ENCODE measurements around the gene PDLIM3.

The PDLIM3 gene

DNA sequence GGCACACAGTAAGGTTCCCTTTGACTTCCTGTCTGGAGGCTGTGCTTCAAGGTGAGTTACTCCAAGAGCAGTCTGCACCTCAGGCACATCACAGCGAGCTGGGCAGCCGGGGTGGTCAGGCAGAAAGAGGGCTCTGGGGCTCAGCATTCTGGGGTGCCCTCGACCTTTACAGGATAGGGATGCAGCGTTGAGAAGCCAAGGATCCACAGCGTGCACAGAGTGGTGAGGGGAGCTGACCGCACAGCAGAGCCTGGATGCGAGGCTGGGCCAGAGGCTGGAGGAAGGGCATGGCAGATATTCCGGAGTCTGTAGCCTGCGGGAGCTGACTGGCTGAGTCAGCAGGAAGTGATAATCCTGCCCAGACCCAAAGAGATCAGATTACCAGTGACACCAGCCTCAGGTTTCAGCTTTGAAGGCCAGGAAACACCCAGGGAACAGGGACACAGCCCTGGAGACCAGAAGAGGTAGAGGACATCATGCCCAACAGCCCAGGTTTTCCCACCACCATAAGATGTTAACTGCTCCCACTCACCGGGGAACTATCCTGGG lies 38.4 kb upstream of the PDLIM3 start (continued):
- TF ChIP-seq, protein P1, sequence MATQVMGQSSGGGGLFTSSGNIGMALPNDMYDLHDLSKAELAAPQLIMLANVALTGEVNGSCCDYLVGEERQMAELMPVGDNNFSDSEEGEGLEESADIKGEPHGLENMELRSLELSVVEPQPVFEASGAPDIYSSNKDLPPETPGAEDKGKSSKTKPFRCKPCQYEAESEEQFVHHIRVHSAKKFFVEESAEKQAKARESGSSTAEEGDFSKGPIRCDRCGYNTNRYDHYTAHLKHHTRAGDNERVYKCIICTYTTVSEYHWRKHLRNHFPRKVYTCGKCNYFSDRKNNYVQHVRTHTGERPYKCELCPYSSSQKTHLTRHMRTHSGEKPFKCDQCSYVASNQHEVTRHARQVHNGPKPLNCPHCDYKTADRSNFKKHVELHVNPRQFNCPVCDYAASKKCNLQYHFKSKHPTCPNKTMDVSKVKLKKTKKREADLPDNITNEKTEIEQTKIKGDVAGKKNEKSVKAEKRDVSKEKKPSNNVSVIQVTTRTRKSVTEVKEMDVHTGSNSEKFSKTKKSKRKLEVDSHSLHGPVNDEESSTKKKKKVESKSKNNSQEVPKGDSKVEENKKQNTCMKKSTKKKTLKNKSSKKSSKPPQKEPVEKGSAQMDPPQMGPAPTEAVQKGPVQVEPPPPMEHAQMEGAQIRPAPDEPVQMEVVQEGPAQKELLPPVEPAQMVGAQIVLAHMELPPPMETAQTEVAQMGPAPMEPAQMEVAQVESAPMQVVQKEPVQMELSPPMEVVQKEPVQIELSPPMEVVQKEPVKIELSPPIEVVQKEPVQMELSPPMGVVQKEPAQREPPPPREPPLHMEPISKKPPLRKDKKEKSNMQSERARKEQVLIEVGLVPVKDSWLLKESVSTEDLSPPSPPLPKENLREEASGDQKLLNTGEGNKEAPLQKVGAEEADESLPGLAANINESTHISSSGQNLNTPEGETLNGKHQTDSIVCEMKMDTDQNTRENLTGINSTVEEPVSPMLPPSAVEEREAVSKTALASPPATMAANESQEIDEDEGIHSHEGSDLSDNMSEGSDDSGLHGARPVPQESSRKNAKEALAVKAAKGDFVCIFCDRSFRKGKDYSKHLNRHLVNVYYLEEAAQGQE (tag by site-specific recombination; IDR thresholded peaks at IDR 0.05) = 0 out of 2 replicates have a peak, but pooled peaks have one; percentile 13
- TF ChIP-seq, protein P2, sequence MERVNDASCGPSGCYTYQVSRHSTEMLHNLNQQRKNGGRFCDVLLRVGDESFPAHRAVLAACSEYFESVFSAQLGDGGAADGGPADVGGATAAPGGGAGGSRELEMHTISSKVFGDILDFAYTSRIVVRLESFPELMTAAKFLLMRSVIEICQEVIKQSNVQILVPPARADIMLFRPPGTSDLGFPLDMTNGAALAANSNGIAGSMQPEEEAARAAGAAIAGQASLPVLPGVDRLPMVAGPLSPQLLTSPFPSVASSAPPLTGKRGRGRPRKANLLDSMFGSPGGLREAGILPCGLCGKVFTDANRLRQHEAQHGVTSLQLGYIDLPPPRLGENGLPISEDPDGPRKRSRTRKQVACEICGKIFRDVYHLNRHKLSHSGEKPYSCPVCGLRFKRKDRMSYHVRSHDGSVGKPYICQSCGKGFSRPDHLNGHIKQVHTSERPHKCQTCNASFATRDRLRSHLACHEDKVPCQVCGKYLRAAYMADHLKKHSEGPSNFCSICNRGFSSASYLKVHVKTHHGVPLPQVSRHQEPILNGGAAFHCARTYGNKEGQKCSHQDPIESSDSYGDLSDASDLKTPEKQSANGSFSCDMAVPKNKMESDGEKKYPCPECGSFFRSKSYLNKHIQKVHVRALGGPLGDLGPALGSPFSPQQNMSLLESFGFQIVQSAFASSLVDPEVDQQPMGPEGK (tag by site-specific recombination; IDR thresholded peaks at IDR 0.05) = peak; percentile 62; the same call in 1 of the 2 replicates
- TF ChIP-seq, protein P3, sequence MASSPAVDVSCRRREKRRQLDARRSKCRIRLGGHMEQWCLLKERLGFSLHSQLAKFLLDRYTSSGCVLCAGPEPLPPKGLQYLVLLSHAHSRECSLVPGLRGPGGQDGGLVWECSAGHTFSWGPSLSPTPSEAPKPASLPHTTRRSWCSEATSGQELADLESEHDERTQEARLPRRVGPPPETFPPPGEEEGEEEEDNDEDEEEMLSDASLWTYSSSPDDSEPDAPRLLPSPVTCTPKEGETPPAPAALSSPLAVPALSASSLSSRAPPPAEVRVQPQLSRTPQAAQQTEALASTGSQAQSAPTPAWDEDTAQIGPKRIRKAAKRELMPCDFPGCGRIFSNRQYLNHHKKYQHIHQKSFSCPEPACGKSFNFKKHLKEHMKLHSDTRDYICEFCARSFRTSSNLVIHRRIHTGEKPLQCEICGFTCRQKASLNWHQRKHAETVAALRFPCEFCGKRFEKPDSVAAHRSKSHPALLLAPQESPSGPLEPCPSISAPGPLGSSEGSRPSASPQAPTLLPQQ (tag by site-specific recombination; IDR thresholded peaks at IDR 0.05) = no peak
- TF ChIP-seq ZNF2 (tag by site-specific recombination; IDR thresholded peaks at IDR 0.05) (no peak), ZIC2 (tag by site-specific recombination; IDR thresholded peaks at IDR 0.05) (0 out of 2 replicates have a peak, but pooled peaks have one; percentile 23), IKZF3 (tag by site-specific recombination; IDR thresholded peaks at IDR 0.05) (peak; percentile 37; the same call in 1 of the 2 replicates), ZNF501 (tag by site-specific recombination; IDR thresholded peaks at IDR 0.05) (0 out of 2 replicates have a peak, but pooled peaks have one; percentile 50), ZFP69B (tag by site-specific recombination; IDR thresholded peaks at IDR 0.05) (no peak), KLF7 (tag by site-specific recombination; IDR thresholded peaks at IDR 0.05; ENCODE audit: borderline replicate concordance) (0 out of 2 replicates have a peak, but pooled peaks have one; percentile 34), ZBTB17 (tag by site-specific recombination; IDR thresholded peaks at IDR 0.05) (peak; percentile 83), ZBTB20 (tag by site-specific recombination; IDR thresholded peaks at IDR 0.05) (peak; percentile 81), ZBTB8A (tag by site-specific recombination; IDR thresholded peaks at IDR 0.05) (peak; percentile 56; the same call in 1 of the 2 replicates), ZNF561 (tag by site-specific recombination; IDR thresholded peaks at IDR 0.05; ENCODE audit: borderline replicate concordance) (peak; percentile 57; the same call in 1 of the 2 replicates), KLF10 (tag by site-specific recombination; IDR thresholded peaks at IDR 0.05) (no peak), ZNF585B (tag by site-specific recombination; IDR thresholded peaks at IDR 0.05) (no peak), ZNF654 (tag by site-specific recombination; IDR thresholded peaks at IDR 0.05; ENCODE audit: low read depth) (no peak; the same call in 1 of the 2 replicates), ZNF768 (tag by site-specific recombination; IDR thresholded peaks at IDR 0.05) (peak; percentile 33; the same call in 1 of the 2 replicates)
- TF ChIP-seq, protein P4, sequence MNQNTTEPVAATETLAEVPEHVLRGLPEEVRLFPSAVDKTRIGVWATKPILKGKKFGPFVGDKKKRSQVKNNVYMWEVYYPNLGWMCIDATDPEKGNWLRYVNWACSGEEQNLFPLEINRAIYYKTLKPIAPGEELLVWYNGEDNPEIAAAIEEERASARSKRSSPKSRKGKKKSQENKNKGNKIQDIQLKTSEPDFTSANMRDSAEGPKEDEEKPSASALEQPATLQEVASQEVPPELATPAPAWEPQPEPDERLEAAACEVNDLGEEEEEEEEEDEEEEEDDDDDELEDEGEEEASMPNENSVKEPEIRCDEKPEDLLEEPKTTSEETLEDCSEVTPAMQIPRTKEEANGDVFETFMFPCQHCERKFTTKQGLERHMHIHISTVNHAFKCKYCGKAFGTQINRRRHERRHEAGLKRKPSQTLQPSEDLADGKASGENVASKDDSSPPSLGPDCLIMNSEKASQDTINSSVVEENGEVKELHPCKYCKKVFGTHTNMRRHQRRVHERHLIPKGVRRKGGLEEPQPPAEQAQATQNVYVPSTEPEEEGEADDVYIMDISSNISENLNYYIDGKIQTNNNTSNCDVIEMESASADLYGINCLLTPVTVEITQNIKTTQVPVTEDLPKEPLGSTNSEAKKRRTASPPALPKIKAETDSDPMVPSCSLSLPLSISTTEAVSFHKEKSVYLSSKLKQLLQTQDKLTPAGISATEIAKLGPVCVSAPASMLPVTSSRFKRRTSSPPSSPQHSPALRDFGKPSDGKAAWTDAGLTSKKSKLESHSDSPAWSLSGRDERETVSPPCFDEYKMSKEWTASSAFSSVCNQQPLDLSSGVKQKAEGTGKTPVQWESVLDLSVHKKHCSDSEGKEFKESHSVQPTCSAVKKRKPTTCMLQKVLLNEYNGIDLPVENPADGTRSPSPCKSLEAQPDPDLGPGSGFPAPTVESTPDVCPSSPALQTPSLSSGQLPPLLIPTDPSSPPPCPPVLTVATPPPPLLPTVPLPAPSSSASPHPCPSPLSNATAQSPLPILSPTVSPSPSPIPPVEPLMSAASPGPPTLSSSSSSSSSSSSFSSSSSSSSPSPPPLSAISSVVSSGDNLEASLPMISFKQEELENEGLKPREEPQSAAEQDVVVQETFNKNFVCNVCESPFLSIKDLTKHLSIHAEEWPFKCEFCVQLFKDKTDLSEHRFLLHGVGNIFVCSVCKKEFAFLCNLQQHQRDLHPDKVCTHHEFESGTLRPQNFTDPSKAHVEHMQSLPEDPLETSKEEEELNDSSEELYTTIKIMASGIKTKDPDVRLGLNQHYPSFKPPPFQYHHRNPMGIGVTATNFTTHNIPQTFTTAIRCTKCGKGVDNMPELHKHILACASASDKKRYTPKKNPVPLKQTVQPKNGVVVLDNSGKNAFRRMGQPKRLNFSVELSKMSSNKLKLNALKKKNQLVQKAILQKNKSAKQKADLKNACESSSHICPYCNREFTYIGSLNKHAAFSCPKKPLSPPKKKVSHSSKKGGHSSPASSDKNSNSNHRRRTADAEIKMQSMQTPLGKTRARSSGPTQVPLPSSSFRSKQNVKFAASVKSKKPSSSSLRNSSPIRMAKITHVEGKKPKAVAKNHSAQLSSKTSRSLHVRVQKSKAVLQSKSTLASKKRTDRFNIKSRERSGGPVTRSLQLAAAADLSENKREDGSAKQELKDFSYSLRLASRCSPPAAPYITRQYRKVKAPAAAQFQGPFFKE (tag by site-specific recombination; IDR thresholded peaks at IDR 0.05; ENCODE audit: borderline replicate concordance) = no peak
- TF ChIP-seq, protein P5, sequence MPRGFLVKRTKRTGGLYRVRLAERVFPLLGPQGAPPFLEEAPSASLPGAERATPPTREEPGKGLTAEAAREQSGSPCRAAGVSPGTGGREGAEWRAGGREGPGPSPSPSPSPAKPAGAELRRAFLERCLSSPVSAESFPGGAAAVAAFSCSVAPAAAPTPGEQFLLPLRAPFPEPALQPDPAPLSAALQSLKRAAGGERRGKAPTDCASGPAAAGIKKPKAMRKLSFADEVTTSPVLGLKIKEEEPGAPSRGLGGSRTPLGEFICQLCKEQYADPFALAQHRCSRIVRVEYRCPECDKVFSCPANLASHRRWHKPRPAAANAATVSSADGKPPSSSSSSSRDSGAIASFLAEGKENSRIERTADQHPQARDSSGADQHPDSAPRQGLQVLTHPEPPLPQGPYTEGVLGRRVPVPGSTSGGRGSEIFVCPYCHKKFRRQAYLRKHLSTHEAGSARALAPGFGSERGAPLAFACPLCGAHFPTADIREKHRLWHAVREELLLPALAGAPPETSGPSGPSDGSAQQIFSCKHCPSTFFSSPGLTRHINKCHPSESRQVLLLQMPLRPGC (tag by site-specific recombination; IDR thresholded peaks at IDR 0.05) = 0 out of 2 replicates have a peak, but pooled peaks have one; percentile 35

Data from HEK293 (cell line).